SK-N-SH (cell line): ENCODE data around the gene CDK6. TPM values are rescaled to one million over a fixed set of nuclear protein-coding genes. Genes with fewer than 3 reads are reported as not detected.
"Not testable (repeated sequence)": the region's sequence is repeated elsewhere in the genome, so short reads cannot be mapped to it uniquely, and the experiment has no call there.

Experiments used
- CTCF ChIA-PET: fragments of 300-600, 350-600 bp; formaldehyde crosslinking; extraction: SDS; loops from one replicate; lab custom pipeline; 2021; lab: Yijun Ruan, JAX
- POLR2A ChIA-PET: fragments of 350-600 bp; sonication (Branson Sonifier 250); formaldehyde crosslinking; extraction: SDS; loops from one replicate; lab custom pipeline; 2020; ENCODE audit warnings: antibody characterized with exemption, inconsistent platforms; lab: Yijun Ruan, JAX
- DNase-seq: peaks from one replicate; pipeline ENCODE4 v3.0.0; 2012
- H2AFZ ChIP-seq: fragments of 200-600 bp; sonication (generic); 2 replicates; pipeline ENCODE4 v1.8.1; 2016; ENCODE audit warnings: antibody characterized with exemption, mild to moderate bottlenecking, low read depth
- H3F3A ChIP-seq: fragments of 200-600 bp; sonication (generic); replicated peaks from 2 replicates; pipeline ENCODE3; 2016; ENCODE audit warnings: antibody characterized with exemption, mild to moderate bottlenecking; ENCODE audit not compliant: insufficient read depth
- H3K27ac ChIP-seq, 2 experiments: fragments of 200-500 bp in 1 of 2; fragments of 200-600 bp in 1 of 2; sonication (Bioruptor generic) in 1 of 2; sonication (generic), shearing (Covaris generic) in 1 of 2; 2 replicates each; pipeline versions ENCODE4 v1.5.1 to v1.6.1; 2014 to 2016; ENCODE audit warnings: low read depth in 2 of 2, inconsistent platforms in 1 of 2, low read length in 1 of 2, mild to moderate bottlenecking in 1 of 2, mixed read lengths in 1 of 2
- H3K27me3 ChIP-seq: fragments of 200-600 bp; sonication (generic), shearing (Covaris generic); 2 replicates; pipeline ENCODE4 v1.6.1; 2016; ENCODE audit warnings: mixed run types; ENCODE audit not compliant: insufficient read depth
- H3K36me3 ChIP-seq, 2 experiments: fragments of 200-500 bp in 1 of 2; fragments of 200-600 bp in 1 of 2; sonication (Bioruptor generic) in 1 of 2; sonication (generic) in 1 of 2; replicated peaks in 1 of 2; 2 replicates each; pipeline versions ENCODE3 to v1.5.1; 2014 to 2016; ENCODE audit warnings: low read length in 1 of 2, mild to moderate bottlenecking in 1 of 2; ENCODE audit not compliant: insufficient read depth in 2 of 2, control insufficient read depth in 1 of 2
- H3K4me1 ChIP-seq, 2 experiments: fragments of 200-500 bp in 1 of 2; fragments of 200-600 bp in 1 of 2; sonication (Bioruptor generic) in 1 of 2; sonication (generic), shearing (Covaris generic) in 1 of 2; 2 replicates each; pipeline versions ENCODE4 v1.5.1 to v1.6.1; 2014 to 2016; ENCODE audit warnings: low read depth in 1 of 2, low read length in 1 of 2, mixed run types in 1 of 2; ENCODE audit not compliant: insufficient read depth in 2 of 2, control insufficient read depth in 1 of 2
- H3K4me2 ChIP-seq: fragments of 200-600 bp; sonication (generic), shearing (Covaris generic); 2 replicates; pipeline ENCODE4 v1.6.1; 2017; ENCODE audit warnings: mixed run types
- H3K4me3 ChIP-seq, 2 experiments: fragments of 200-500 bp in 1 of 2; fragments of 200-600 bp in 1 of 2; sonication (Bioruptor generic) in 1 of 2; sonication (generic), shearing (Covaris generic) in 1 of 2; 2 replicates each; pipeline versions ENCODE4 v1.5.1 to v1.8.1; 2014 to 2016; ENCODE audit warnings: low read depth in 2 of 2, inconsistent platforms in 1 of 2, low read length in 1 of 2, mild to moderate bottlenecking in 1 of 2, mixed read lengths in 1 of 2, moderate library complexity in 1 of 2
- H3K79me2 ChIP-seq: fragments of 200-600 bp; sonication (generic); 2 replicates; pipeline ENCODE4 v1.8.1; 2017; ENCODE audit warnings: mild to moderate bottlenecking; ENCODE audit not compliant: insufficient read depth
- H3K9ac ChIP-seq: fragments of 200-600 bp; sonication (generic); 2 replicates; pipeline ENCODE4 v1.6.1; 2017; ENCODE audit warnings: mixed run types
- H3K9me2 ChIP-seq: fragments of 200-600 bp; sonication (generic); 2 replicates; pipeline ENCODE4 v1.6.1; 2017; ENCODE audit warnings: mixed run types
- H3K9me3 ChIP-seq: fragments of 200-600 bp; sonication (generic); 2 replicates; pipeline ENCODE4 v1.6.1; 2017; ENCODE audit warnings: mixed run types, mild to moderate bottlenecking, moderate library complexity
- H4K20me1 ChIP-seq: fragments of 200-600 bp; sonication (generic); 2 replicates; pipeline ENCODE4 v1.6.1; 2017; ENCODE audit warnings: mild to moderate bottlenecking, mixed run types; ENCODE audit not compliant: insufficient read depth
- EP300 ChIP-seq, 2 experiments: IDR thresholded peaks; 2 replicates each; pipeline versions ENCODE4 v1.4.0 to v1.6.1; 2012; ENCODE audit warnings: borderline replicate concordance in 1 of 2, low read depth in 1 of 2, low read length in 1 of 2
- GATA2 ChIP-seq: sonication (generic); formaldehyde crosslinking; IDR thresholded peaks from 2 replicates; pipeline ENCODE4 v1.5.0; 2020; ENCODE audit warnings: mild to moderate bottlenecking, missing genetic modification reagents
- MEF2A ChIP-seq: IDR thresholded peaks from 2 replicates; pipeline ENCODE4 v1.4.0; 2012; ENCODE audit warnings: low read depth, borderline replicate concordance
- NFIC ChIP-seq: IDR thresholded peaks from 2 replicates; pipeline ENCODE4 v1.4.0; 2012; ENCODE audit warnings: borderline replicate concordance
- RXRA ChIP-seq: IDR thresholded peaks from 2 replicates; pipeline ENCODE4 v1.4.0; 2012; ENCODE audit warnings: low read depth, mild to moderate bottlenecking, borderline replicate concordance
- TAF1 ChIP-seq: IDR thresholded peaks from 2 replicates; pipeline ENCODE4 v1.6.1; 2012; ENCODE audit warnings: low read depth, mild to moderate bottlenecking, low read length, moderate library complexity, borderline replicate concordance
- TCF12 ChIP-seq: IDR thresholded peaks from 2 replicates; pipeline ENCODE4 v1.4.0; 2012
- WGBS: methylation state at CpG from one replicate; pipeline ENCODE4 v1.1.6; 2017; ENCODE audit warnings: low lambda C conversion rate; 5-methylcytosine and 5-hydroxymethylcytosine counted together
- polyA plus RNA-seq, 3 experiments: library from polyadenylated mRNA; depleted of rRNA; stranded (reverse); fragments of >200 nt; gene quantifications; 2 replicates each; pipeline ENCODE4 v1.2.3, GENCODE V29; 2012
- TF ChIP-seq, protein P1 (sequence below): fragments of 200-600 bp; sonication (generic); IDR thresholded peaks from 2 replicates; pipeline ENCODE4 v1.6.1; 2017; ENCODE audit warnings: antibody characterized with exemption, mild to moderate bottlenecking, moderate library complexity

Gene CDK6
- polyA plus RNA-seq, 1 of the 3 experiments (the other 2 are of a cell fraction): 30.3 TPM

DNA sequence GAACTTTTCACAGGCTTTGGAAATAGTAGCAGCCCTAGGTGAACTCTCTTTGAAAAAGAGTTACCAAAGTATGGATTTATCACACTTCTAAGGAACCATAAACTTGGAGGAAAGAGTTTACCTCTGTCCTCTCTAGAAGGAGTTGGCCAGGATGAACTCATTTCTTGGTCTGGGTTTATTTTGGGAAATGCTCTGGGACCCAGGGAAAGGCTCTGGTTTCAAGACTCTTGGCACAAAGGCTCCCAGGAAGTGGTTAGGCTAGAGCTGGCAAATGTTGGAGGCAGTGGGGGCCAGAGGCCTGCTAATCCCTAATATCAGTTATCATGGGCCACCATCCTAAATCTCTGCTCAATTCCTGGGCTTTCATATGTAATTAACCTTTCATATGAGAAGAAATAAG lies 36.3 kb upstream of the CDK6 start:
- TF ChIP-seq RXRA: 0 out of 2 replicates have a peak, but pooled peaks have one; percentile 15
- peak; percentile 9; the same call in 1 of the 2 replicates for TF ChIP-seq TCF12
- TF ChIP-seq EP300 (IDR thresholded peaks at IDR 0.05; ENCODE audit: borderline replicate concordance in 1 of 2, low read depth in 1 of 2, low read length in 1 of 2): peak in 1 of 2 experiments; percentile 25; a peak in 1 of 4 replicates
- TF ChIP-seq MEF2A: peak; percentile 73
- no peak for TF ChIP-seq TAF1
- peak; percentile 57 for TF ChIP-seq NFIC
- Histone ChIP-seq H3K79me2 (no peaks in the 10 kb centered on the region), H3K4me3 (no peak overlapping the region), H4K20me1 (no peaks in the 10 kb centered on the region), H3K27ac (peak overlapping the region in 1 of 2 experiments; percentile 3; a peak in 1 of 4 replicates), H3K9me3 (no peaks in the 10 kb centered on the region), H3K4me1 (peaks cover 0 to 5% of the 10 kb centered on the region in 2 experiments; a peak in 2 of 4 replicates), H3K9me2 (no peaks in the 10 kb centered on the region), H3F3A (no peaks in the 10 kb centered on the region), H3K36me3 (no peaks in the 10 kb centered on the region), H3K4me2 (no peak overlapping the region), H3K27me3 (no peaks in the 10 kb centered on the region), H3K9ac (no peak overlapping the region), H2AFZ (no peak overlapping the region)
- no peak for DNase-seq
- CTCF ChIA-PET: interaction anchor here (0.6 to 3.6 kb wide), 2 partner anchors 11 to 252 kb away, joined by 3 to 14 read pairs; no protein-coding TSS in a partner anchor
- POLR2A ChIA-PET: no interaction called here

DNA sequence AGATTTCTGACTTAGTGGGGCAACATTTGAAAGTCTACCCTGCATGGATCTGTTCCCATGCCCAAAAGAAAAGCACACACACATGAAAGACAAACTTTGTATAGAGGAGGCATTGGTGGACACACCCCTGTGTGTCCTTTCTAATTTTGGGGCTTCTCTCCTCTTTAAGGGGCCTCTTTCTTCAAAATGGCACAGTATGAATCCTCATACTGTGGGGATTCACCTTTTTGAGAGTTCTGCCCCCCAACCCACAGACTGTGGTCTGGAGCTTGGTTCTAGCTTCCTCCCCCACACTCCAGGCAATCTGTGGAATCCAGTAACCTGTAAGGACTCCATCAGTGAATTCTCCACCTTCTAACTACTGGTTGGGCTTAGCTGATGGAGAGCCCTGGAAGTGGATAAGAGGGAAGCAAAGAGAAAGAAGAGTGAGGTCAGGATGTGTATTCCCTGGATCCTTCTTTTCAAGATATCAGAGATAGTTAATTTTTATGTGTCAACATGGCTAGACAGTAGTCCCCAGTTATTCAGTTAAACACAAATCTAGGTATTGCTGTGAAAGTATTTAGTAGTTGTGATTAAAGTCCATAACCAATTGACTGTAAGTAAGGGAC lies 32.4 kb upstream of the CDK6 start:
- no peaks in the 10 kb centered on the region for H3K36me3 ChIP-seq
- H3K79me2 ChIP-seq: no peaks in the 10 kb centered on the region
- TF ChIP-seq NFIC (no peak), GATA2 (CRISPR knock-in tag) (no peak), TAF1 (no peak)
- no peaks in the 10 kb centered on the region for H3K9me3 ChIP-seq
- H3K9ac ChIP-seq: no peak overlapping the region
- H3K4me2 ChIP-seq: no peak overlapping the region
- no peak overlapping the region for H3K27ac ChIP-seq
- CTCF ChIA-PET: interaction anchor here (0.6 to 1.6 kb wide), 6 partner anchors 8 to 131 kb away, joined by 3 to 5 read pairs (median 3); no protein-coding TSS in a partner anchor
- H2AFZ ChIP-seq: no peak overlapping the region
- H3K27me3 ChIP-seq: no peaks in the 10 kb centered on the region
- peaks cover 0 to 5% of the 10 kb centered on the region in 2 experiments; a peak in 2 of 4 replicates for H3K4me1 ChIP-seq
- no peaks in the 10 kb centered on the region for H4K20me1 ChIP-seq
- no peak overlapping the region for H3K4me3 ChIP-seq
- no peaks in the 10 kb centered on the region for H3F3A ChIP-seq
- no peak for DNase-seq
- POLR2A ChIA-PET: no interaction called here
- no peaks in the 10 kb centered on the region for H3K9me2 ChIP-seq

DNA sequence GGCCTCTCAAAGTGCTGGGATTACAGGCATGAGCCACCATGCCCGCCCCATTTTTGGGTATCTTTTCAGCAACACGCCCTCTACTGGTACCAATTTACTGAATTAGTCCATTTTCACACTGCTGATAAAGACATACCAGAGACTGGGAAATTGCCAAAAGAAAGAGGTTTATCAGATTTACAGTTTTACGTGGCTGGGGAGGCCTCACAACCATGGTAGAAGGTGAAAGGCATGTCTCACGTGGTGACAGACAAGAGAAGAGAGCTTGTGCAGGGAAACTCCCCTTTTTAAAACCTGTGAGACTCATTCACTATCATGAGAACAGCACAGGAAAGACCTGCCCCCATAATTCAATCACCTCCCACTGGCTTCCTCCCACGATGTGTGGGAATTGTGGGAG lies 27.8 kb upstream of the CDK6 start:
- TF ChIP-seq, protein P1, sequence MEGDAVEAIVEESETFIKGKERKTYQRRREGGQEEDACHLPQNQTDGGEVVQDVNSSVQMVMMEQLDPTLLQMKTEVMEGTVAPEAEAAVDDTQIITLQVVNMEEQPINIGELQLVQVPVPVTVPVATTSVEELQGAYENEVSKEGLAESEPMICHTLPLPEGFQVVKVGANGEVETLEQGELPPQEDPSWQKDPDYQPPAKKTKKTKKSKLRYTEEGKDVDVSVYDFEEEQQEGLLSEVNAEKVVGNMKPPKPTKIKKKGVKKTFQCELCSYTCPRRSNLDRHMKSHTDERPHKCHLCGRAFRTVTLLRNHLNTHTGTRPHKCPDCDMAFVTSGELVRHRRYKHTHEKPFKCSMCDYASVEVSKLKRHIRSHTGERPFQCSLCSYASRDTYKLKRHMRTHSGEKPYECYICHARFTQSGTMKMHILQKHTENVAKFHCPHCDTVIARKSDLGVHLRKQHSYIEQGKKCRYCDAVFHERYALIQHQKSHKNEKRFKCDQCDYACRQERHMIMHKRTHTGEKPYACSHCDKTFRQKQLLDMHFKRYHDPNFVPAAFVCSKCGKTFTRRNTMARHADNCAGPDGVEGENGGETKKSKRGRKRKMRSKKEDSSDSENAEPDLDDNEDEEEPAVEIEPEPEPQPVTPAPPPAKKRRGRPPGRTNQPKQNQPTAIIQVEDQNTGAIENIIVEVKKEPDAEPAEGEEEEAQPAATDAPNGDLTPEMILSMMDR: peak; percentile 38
- DNase-seq, H3F3A ChIP-seq, H3K36me3 ChIP-seq, H3K79me2 ChIP-seq, H3K4me3 ChIP-seq, H3K9ac ChIP-seq, H3K9me3 ChIP-seq, H2AFZ ChIP-seq, H3K4me2 ChIP-seq, H3K27me3 ChIP-seq, H3K9me2 ChIP-seq, H4K20me1 ChIP-seq, H3K4me1 ChIP-seq, H3K27ac ChIP-seq, POLR2A ChIA-PET: not testable (repeated sequence)
- CTCF ChIA-PET: interaction anchor here (0.9 to 2.4 kb wide), 4 partner anchors 9 to 90 kb away, joined by 3 to 9 read pairs (median 3); no protein-coding TSS in a partner anchor
- WGBS: 45% methylated on average over 5 of the region's 5 CpGs
